Measurements from ENCODE around the gene SEPHS1.

- no peak for TF ChIP-seq POLR2A (IDR thresholded peaks at IDR 0.05)
- TF ChIP-seq, protein P1, sequence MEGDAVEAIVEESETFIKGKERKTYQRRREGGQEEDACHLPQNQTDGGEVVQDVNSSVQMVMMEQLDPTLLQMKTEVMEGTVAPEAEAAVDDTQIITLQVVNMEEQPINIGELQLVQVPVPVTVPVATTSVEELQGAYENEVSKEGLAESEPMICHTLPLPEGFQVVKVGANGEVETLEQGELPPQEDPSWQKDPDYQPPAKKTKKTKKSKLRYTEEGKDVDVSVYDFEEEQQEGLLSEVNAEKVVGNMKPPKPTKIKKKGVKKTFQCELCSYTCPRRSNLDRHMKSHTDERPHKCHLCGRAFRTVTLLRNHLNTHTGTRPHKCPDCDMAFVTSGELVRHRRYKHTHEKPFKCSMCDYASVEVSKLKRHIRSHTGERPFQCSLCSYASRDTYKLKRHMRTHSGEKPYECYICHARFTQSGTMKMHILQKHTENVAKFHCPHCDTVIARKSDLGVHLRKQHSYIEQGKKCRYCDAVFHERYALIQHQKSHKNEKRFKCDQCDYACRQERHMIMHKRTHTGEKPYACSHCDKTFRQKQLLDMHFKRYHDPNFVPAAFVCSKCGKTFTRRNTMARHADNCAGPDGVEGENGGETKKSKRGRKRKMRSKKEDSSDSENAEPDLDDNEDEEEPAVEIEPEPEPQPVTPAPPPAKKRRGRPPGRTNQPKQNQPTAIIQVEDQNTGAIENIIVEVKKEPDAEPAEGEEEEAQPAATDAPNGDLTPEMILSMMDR (IDR thresholded peaks at IDR 0.05), result peak in 3 of 6 experiments; percentile 17 to 40 (median 31)
Measured at GRCh38 chr10:13271552-13272163, 76.4 kb downstream of the SEPHS1 start.

Data from thyroid gland (tissue), 4 donors.